Inflammatory macrophage treated with lipopolysaccharide for 1 hour (primary cell): ENCODE data around the gene MTHFD1.

Experiments used
- DNase-seq, 2 donors: peaks; one replicate each; pipeline ENCODE4 v3.0.0-alpha.2; 2020 to 2022

Gene MTHFD1

DNA sequence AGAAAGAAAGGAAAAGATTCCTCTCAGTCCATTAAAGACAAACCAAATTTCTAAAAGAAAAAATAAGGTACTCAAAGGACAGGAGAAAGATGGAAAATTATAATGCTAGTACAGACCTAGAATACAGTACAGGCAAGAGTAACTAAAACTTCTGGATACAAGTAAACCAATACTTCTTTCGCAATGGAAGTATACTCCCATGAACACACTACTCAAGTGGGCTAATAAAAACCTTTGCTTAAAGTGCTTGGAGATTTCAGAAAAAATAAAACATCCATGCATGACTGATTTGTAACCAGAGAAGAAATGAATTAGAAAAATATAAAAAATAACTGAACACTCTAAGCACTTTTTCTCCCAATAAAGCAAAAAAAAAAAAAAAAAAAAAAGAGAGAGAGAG lies 111.9 kb downstream of the MTHFD1 start:
- no peak for DNase-seq

DNA sequence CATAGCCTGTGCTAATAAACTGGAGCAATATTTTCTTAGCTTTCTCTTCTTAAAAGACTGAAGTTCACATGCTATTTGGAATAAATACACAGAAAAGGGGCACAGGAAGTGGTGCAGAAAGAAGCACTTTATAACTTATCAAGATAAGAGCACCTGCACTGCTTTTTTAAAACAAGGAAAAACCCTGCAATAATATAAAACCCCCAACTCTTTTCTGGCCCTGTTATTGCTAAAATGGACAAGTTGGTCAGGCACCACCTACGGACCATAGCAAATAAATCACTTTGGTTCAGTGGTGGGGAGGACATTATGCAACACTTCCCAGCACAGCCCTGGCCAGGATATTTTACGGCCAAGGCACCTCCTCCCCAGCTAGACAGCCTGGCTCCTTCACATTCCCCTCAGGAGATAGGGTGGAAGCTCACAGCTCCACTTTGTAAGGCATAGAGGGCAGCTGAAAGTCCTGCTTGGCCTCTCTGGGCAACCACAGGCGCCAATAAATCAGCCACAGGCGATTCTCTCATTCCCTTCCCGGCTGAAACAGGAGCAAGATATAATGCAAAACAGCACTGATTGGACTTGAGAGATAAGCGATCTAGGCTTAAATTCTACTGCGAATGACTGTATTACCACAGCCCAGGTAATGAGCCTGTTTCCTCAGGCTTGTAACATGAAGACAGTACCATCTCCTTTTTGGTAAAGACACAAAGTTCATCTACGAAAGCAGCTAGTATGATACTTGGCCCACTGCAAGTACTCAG lies 113.4 kb downstream of the MTHFD1 start:
- DNase-seq, result peak in 1 of 2 donors; percentile 32

DNA sequence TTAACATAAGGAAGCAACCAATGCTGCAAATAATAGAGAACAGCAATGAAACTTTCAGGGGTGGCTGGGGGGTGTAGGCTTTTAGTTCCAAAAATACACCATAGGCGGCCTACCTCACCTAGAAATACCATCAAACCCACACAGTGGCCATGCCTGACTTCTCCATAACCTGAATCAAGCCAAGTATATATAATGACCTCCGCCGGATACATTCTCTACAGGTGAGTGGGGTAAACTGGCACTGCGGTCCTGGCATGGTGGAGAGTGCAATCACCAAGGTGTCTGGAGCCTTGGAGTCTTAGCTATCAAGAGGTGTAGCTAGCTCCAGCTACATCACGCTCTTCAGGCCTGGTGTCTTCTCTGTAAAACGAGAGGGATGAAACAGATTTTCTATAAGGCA lies 114.3 kb downstream of the MTHFD1 start:
- no peak for DNase-seq

DNA sequence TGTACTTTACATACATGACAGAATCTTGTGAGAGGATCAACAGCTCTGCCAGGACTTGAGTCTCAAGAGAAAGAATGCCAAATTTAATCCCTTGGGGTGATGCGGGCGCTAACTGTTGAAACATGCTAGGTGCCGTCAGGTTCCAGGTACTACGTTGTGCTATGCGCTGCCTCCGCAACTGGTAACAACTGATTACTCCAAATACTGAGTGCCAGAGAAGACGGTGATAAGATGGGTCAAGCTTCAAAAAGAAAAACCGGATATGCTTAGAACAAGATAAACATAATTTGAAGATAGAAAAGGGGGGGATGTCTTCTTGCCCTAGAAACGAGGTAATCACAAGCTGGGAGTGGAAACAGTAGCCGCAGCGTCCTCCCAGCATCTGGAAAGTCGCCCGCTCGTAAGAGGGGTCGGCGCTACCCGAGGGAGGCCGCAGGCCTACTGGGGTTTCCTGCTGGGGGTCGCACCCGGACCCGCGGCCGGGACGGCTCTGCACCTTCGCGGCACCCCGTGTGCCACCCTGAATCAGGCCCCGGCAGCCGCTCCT lies 114.8 kb downstream of the MTHFD1 start:
- no peak for DNase-seq

DNA sequence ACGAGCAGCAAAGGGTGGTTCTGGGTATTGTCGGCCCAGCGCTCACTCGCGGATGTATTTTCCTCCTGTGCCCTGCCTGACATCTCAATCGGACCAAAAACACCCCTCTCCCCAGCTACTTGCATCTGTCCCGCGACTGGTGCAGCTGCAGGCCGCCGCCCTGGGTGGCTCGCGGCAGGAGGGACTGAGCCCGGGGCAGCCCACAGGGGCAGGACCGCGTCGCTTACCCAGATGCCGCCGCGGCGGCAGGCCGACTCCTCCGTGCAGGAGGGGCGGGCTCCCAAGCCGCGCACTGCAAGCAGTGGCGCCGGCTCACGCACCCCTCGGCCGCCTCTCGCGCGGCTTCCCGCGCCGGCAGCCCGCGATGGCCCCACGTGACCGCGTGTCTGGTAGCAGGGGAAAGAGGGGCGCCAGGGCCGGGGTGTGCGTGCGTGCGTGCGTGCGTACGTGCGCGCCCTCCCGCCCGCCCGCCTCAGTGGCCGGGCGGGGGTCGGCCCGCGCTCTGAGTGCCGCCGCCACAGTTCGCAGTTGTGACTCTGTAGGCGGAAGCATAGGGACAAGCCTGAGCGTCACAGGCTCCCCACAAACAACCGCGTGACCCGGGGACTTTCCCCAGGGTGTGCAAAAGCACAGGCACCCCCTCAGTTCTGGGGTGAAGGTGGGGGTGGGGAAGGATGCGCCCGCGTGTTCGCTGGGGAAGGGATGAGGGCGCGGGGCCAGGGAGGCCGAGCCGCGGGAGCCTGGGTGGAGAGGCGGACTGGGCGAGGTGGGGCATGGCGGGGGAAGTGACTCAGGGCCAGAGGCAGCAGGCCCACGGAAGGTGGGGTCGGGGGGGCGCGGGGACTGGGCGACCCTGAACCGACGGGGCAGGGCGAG lies 115.5 kb downstream of the MTHFD1 start, which contains the start of gene ZBTB25:
ZBTB25 (minus strand) TSS at position 405 of the 876 bp plus-strand sequence. CDS start 13,305 bp downstream, outside the sequence.
- DNase-seq, result peak; percentile 93 to 96

DNA sequence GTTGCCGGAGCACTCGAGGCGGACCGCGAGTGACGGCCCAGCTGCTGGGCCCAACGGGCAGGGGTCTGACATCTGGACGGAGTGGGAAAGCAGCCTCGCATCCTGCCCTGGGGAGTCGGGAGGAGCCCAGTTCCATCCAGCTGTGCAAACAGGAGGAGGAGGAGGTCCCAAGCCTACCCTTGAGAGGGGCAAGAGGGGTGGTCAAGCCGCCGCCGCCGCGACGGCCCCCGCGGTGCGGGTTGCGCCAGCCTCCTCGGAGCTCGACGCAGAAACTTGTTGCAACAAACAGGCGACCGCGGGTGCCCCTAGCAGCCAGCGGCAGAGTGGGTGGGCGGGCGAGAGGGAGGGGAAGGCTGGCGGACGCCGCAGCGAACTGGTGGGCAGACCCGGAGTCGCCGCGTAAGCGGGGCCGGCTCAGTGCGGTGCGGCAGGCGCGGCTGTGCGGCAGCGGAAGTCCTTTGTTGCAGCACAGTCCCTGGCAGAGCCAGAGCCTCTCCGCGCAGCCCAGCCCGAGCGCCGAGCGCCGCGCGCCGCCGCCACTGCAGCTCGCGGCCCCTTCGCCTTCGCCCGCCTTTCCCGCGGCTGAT lies 116.2 kb downstream of the MTHFD1 start, which contains the start of gene ZBTB1:
ZBTB1 (plus strand) TSS at position 461 of the 587 bp plus-strand sequence. CDS start 16,735 bp downstream, outside the sequence.
- DNase-seq, result peak; percentile 85 to 95

DNA sequence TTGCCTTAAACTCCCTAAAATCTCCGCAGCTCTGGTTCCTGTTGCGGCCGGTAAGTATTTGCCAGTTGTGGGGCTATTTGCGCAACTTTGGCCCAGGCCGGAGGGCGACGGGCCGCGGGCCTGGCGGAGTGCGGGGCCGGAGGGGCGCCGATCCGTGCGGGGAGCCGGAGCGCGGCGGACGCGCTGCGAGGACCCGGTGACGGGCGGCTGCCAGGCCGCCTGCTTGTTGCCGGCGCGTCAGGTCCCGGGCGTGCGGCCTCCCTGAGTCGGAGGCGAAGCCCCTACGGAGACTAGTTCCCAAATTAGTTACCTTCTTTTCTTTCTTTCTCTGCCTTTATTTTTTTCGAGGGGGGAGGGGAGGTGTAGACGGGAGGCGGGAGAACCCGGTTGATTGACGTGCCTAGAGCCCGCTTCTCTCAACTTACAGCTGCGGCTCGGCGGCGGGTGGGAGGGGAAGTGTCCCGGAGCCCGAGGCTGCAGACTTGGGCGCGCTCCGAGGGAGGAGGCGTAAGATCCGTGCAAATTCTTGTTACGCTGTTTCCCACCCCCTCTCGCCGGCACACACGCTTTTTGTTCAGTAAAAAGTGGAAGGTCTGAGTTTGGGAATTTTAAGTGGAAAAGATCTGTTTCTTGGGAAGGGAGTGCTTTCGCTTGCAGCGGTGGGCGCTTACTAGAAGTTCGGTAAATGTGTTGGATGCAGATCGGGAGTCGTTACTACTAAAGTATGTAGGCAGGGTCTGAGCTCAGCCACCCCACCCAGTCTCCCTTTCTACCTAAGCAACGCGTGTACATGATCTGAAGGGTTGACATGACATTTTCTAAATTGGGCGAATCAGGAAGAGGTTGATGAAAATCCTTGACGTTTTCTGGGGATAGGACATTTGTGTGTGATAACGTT lies 117.0 kb downstream of the MTHFD1 start:
- DNase-seq, result peak; percentile 86 to 88

DNA sequence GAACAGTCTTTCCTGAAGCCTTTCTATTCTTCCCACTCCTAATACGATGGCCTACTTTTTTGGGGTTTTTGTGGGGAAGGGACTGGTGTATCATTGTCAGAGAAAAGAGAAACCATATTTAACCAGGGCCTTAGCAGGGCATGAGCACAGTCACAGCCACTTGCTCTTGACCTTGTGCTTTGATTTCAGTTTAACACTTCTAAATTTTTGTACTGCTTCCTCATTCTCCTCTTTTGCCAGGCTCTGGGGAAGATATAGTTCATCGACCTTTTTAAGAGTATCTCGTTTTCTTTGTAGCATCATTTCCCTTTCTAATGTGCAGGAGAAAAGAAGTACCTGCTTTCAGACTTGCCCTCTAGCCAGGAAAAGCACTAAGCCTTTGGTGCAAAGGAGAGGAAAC lies 118.6 kb downstream of the MTHFD1 start:
- peak in 1 of 2 donors; percentile 56 for DNase-seq

DNA sequence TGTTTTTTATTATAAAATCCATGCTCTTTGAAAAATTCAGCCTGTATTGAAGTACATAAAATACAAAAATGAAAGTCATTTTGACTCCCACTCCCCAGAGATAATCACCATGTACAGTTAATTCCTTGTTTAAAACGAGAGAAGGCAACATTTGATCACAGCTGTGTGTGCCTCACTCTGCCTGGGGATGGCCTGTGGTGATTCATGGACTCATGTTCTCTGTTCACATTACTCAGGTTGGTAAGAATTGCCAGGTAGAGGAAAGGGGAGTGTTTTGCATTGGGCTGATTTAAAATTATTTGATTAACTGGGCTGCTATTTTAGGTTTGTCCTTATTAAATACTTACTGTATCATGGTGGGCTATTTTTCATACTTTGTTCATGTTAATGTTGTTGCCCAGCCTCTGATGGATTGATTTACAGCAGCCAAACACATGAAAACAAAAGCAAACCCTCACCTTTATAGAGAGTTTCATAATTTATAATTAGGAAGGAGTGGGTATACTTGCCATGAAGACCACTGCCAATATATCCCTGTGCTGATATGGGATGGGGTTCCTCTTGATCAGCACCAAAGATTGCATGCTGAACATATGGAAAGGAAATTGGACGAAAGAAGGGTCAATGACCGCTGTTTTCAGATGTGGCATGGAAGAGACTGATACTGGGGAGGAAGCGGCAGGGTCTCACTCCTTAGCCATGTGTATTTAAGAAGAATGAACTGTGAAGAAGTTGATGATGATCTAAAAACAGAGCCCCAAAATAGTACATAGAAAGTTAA lies 119.4 kb downstream of the MTHFD1 start:
- no peak for DNase-seq

DNA sequence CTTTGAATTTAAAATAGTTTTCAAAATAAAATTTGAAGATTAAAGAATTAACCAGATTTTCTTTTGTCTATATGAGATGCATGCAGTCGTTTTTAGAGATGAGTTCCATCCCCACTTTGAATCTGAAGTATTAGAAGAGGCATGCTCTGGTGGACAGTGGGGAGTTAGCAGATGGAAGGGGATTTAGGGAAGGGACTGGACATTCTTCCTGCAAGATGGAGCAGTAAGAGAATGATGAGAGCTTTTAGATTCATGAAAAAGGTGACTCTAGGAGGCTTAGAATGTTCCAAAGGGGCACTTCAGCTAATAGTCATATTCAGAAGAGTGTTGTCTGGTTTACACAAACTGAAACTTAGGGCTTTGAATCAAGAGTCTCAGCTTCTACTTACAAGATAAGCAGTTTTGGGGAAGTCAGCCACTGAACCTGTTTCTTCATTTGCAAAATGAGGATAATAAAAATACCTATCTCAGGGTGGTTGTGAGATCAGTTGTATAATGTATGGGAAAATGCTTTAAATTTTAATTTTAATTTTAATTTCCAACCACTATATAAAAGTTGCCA lies 120.1 kb downstream of the MTHFD1 start:
- DNase-seq, result no peak

DNA sequence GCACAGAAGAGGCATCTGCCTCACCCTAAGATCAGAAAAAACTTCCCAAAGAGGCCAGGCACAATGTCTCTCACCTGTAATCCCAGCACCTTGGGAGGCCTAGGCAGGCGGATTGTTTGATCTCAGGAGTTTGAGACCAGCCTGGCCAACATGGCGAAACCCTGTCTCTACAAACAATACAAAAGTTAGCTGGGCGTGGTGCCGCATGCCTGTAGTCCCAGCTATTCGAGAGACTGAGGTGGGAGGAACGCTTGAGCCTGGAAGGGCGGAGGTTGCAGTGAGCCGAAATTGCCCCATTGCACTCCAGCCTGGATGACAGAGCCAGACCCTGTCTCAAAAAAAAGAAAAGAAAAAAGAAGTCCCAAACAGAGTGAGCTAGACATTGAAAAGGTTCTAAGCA lies 120.9 kb downstream of the MTHFD1 start:
- no peak for DNase-seq
